Fibroblast of lung (primary cell): ENCODE measurements around the gene GPX4. TPM values are rescaled to one million over a fixed set of nuclear protein-coding genes. Genes with fewer than 3 reads are reported as not detected.

Experiments used
- DNase-seq, 2 donors: peaks; one replicate each; pipeline versions ENCODE4 v3.0.0 to v3.0.0-alpha.2; 2010; ENCODE audit warnings: low read depth in 2 of 2
- H2AFZ ChIP-seq: 2 replicates; pipeline ENCODE4 v1.5.1; 2012; ENCODE audit warnings: low read length, control low read depth, inconsistent platforms
- H3K27ac ChIP-seq: 2 replicates; pipeline ENCODE4 v1.5.1; 2011; ENCODE audit warnings: low read length, control low read depth; ENCODE audit not compliant: insufficient read depth
- H3K27me3 ChIP-seq: 2 replicates; pipeline ENCODE4 v1.5.1; 2011; ENCODE audit warnings: mild to moderate bottlenecking, low read length; ENCODE audit not compliant: control insufficient read depth, insufficient read depth
- H3K36me3 ChIP-seq: 2 replicates; pipeline ENCODE4 v1.5.1; 2011; ENCODE audit warnings: low read length; ENCODE audit not compliant: control insufficient read depth, insufficient read depth
- H3K4me1 ChIP-seq: 2 replicates; pipeline ENCODE4 v1.5.1; 2011; ENCODE audit warnings: low read length; ENCODE audit not compliant: control insufficient read depth, insufficient read depth; ENCODE audit errors: extremely low read depth
- H3K4me2 ChIP-seq: 2 replicates; pipeline ENCODE4 v1.5.1; 2011; ENCODE audit warnings: low read length, control low read depth; ENCODE audit not compliant: insufficient read depth; ENCODE audit errors: extremely low read depth
- H3K4me3 ChIP-seq, 4 experiments: fragments of 200-600 bp in 1 of 4; sonication (generic) in 1 of 4; replicated peaks in 1 of 4; 2 replicates each; pipeline ENCODE4 v1.5.1; 2011 to 2016; ENCODE audit warnings: low read length in 4 of 4, low read depth in 3 of 4, mild to moderate bottlenecking in 3 of 4, control low read depth in 2 of 4, inconsistent platforms in 1 of 4, mixed read lengths in 1 of 4; ENCODE audit not compliant: insufficient read depth in 1 of 4; ENCODE audit errors: control extremely low read depth in 1 of 4
- H3K79me2 ChIP-seq: 2 replicates; pipeline ENCODE4 v1.5.1; 2012; ENCODE audit warnings: mild to moderate bottlenecking, low read length, inconsistent platforms; ENCODE audit not compliant: control insufficient read depth, insufficient read depth
- H3K9ac ChIP-seq: 2 replicates; pipeline ENCODE4 v1.5.1; 2011; ENCODE audit warnings: mild to moderate bottlenecking, low read length, control low read depth; ENCODE audit not compliant: insufficient read depth
- H3K9me3 ChIP-seq: 2 replicates; pipeline ENCODE4 v1.5.1; 2012; ENCODE audit warnings: low read depth, low read length; ENCODE audit not compliant: control insufficient read depth, insufficient read depth
- H4K20me1 ChIP-seq: 2 replicates; pipeline ENCODE4 v1.5.1; 2011; ENCODE audit warnings: low read length; ENCODE audit not compliant: control insufficient read depth, insufficient read depth; ENCODE audit errors: extremely low read depth
- CTCF ChIP-seq, 2 donors: IDR thresholded peaks in 1 of 2; conservative IDR thresholded peaks in 1 of 2; 1 replicate in 1 of 2; 2 replicates in 1 of 2; pipeline ENCODE4 v1.5.1; 2011 to 2012; ENCODE audit warnings: low read length in 2 of 2, control low read depth in 1 of 2, inconsistent platforms in 1 of 2, low read depth in 1 of 2, mild to moderate bottlenecking in 1 of 2
- EZH2 ChIP-seq: IDR thresholded peaks from 2 replicates; pipeline ENCODE4 v1.5.1; 2012; ENCODE audit warnings: low read length, control low read depth, mild to moderate bottlenecking; ENCODE audit errors: missing control alignments
- polyA plus RNA-seq, 2 donors: library from polyadenylated mRNA; depleted of rRNA in 1 of 2; stranded (reverse) in 1 of 2; unstranded in 1 of 2; fragments of >200 nt; gene quantifications; 2 replicates each; pipeline ENCODE4 v1.2.1, GENCODE V29; 2011 to 2012; ENCODE audit warnings: missing spikeins in 1 of 2
- total RNA-seq: library from RNA; depleted of rRNA; stranded (reverse); fragments of >200 nt; gene quantifications from 2 replicates; pipeline ENCODE4 v1.2.1, GENCODE V29; 2014

The GPX4 gene
- total and polyA plus RNA-seq, 2 donors (not counting 1 experiment from before 2014, with no cell fraction given) = 325 to 430 TPM

DNA sequence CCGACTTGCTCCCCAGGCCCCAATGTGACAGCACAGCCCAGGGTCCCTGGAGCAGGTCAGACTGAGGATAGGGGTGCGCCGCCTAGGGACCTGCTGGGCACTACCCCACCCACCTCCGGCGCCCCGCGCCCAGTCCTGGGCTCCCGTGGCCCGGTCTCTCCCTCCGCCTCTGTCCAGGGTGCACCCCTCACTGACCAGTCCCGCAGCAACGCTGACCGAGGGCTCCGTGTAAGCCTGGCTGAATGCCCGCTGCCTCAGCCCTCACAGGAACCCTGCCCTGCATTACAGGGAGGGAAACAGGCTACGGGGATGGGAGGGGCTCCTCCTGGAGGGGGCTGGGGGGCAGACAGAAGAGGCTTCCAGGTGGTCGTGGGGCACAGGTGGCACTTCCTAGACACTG lies 31.7 kb downstream of the GPX4 start:
- Histone ChIP-seq H3K4me1 (peaks cover 4% of the 10 kb centered on the region), H3K27me3 (no peaks in the 10 kb centered on the region), H3K36me3 (peaks cover 12% of the 10 kb centered on the region), H3K27ac (no peak overlapping the region), H4K20me1 (no peaks in the 10 kb centered on the region), H3K4me3 (no peak overlapping the region), H3K9ac (peak overlapping the region; percentile 1), H3K4me2 (no peak overlapping the region), H2AFZ (no peak overlapping the region), H3K79me2 (peaks cover 35% of the 10 kb centered on the region), H3K9me3 (no peaks in the 10 kb centered on the region)
- no peak for TF ChIP-seq EZH2
- TF ChIP-seq CTCF (conservative IDR thresholded peaks at IDR 0.05 in 1 of 2, IDR thresholded peaks at IDR 0.05 in 1 of 2; ENCODE audit: low read depth in 1 of 2, low read length in 2 of 2) = no peak
- DNase-seq = no peak

DNA sequence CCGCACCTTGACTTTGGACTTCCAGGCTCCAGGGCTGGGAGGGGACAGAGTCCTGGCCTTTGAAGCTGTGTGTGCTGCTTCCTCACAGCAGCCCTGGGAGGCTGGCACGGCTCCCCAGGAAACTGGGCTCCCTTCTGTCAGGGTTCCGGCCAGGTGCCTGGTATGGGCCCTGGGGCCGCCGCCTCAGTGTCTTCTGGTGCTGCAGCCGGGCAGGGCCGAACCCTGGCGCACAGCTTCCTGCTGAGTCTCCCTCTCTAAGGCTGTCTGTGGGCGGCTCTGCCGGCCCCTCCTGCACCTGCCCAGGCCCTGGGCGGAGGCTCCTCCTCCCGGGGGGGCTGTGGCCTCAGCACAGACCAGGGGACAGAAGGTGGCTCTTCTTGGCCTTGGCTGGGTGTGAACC lies 32.4 kb downstream of the GPX4 start:
- Histone ChIP-seq H3K36me3 (peaks cover 12% of the 10 kb centered on the region), H3K4me2 (no peak overlapping the region), H3K4me1 (peaks cover 4% of the 10 kb centered on the region), H2AFZ (no peak overlapping the region), H3K9ac (no peak overlapping the region), H3K27ac (no peak overlapping the region), H4K20me1 (no peaks in the 10 kb centered on the region), H3K79me2 (peaks cover 27% of the 10 kb centered on the region), H3K27me3 (no peaks in the 10 kb centered on the region), H3K4me3 (no peak overlapping the region), H3K9me3 (no peaks in the 10 kb centered on the region)
- no peak for TF ChIP-seq CTCF (conservative IDR thresholded peaks at IDR 0.05 in 1 of 2, IDR thresholded peaks at IDR 0.05 in 1 of 2; ENCODE audit: low read depth in 1 of 2, low read length in 2 of 2)
- TF ChIP-seq EZH2 = no peak
- no peak for DNase-seq

GRCh38 chr19:1136621-1137317 lies 33.0 kb downstream of the GPX4 start:
- H3K9ac ChIP-seq = no peak overlapping the region
- no peak overlapping the region for H3K4me2 ChIP-seq
- H2AFZ ChIP-seq = no peak overlapping the region
- H3K36me3 ChIP-seq = peaks cover 12% of the 10 kb centered on the region
- no peaks in the 10 kb centered on the region for H4K20me1 ChIP-seq
- H3K27ac ChIP-seq = no peak overlapping the region
- TF ChIP-seq EZH2 (no peak), CTCF (conservative IDR thresholded peaks at IDR 0.05 in 1 of 2, IDR thresholded peaks at IDR 0.05 in 1 of 2; ENCODE audit: low read depth in 1 of 2, low read length in 2 of 2) (no peak)
- peaks cover 4% of the 10 kb centered on the region for H3K4me1 ChIP-seq
- DNase-seq = no peak
- peaks cover 22% of the 10 kb centered on the region for H3K79me2 ChIP-seq
- H3K9me3 ChIP-seq = no peaks in the 10 kb centered on the region
- H3K27me3 ChIP-seq = no peaks in the 10 kb centered on the region
- no peak overlapping the region for H3K4me3 ChIP-seq
